Measurements from ENCODE around the gene BPIFB1.
A peak's percentile ranks its signal among the peaks of the same experiment; 100 is the strongest.

BPIFB1 gene

DNA sequence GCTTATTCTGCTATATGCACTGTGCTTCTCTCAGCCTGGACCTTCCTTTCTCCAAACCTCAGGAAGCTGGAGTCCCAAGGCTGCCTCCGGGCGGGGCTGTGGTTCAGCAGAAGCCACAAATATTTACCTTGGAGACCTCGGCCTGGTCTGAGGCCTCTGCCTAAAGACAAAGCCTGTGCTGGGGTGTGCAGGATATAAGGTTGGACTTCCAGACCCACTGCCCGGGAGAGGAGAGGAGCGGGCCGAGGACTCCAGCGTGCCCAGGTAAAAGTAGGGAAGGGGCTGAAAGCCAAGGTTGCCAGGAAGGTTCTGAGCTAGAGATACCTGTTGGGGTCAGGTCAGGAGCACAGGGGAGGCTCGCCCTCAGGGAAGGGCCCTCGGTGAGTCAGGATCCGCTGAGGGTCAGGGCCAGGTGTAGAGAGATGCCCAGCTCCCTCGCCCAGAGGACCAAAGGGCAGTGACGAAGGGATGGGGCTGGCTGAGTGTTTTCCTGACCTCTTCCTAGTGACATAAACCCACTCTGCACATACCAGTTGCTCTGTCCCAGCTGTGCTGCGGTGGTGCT lies at the start of gene BPIFB1:
Gene BPIFB1 (plus strand): TSS at position 224 of the 565 bp plus-strand sequence. CDS start 2,860 bp downstream, outside the sequence.
- DNase-seq, result no peak

- no peak for DNase-seq
Observed at GRCh38 chr20:33234050-33234449, 49.0 kb upstream of the BPIFB1 start.

DNA sequence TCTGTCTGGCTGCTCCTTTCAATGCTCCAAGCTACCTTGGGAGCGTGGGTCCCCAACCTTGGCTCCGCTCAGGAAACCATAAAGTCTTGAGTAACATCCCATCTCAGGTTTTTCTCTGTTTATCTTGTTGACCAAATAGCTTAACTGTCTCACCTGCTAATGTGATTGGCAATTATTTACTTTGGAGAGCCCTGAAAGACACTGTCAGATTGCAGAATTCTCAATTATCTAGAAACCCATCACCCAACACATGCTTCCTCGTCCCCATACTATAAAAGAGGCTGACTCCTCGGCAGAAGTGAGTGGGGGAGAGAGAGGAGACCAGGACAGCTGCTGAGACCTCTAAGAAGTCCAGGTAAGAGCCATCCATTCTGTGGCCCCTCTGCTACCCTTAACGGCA lies 47.3 kb upstream of the BPIFB1 start, which contains the start of gene BPIFA1:
Gene BPIFA1 (plus strand): TSS at position 301 of the 400 bp plus-strand sequence. CDS start 1,716 bp downstream, outside the sequence.
- no peak for DNase-seq

GRCh38 chr20:33236351-33236750 lies 46.7 kb upstream of the BPIFB1 start:
- DNase-seq, result no peak

DNA sequence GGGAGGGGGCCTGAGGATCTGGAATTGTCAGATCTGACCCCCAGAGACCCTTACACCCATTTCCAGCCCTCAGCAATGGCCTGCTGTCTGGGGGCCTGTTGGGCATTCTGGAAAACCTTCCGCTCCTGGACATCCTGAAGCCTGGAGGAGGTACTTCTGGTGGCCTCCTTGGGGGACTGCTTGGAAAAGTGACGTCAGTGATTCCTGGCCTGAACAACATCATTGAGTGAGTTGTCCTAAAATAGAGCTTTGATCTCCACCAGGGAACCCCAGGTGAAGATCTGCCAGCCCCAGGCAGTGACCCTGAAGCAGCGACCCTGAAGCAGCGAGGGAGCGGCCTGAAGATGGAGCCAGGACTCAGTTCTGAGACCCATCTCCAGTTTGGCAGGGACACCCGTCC lies 45.0 kb upstream of the BPIFB1 start:
- no peak for DNase-seq

DNA sequence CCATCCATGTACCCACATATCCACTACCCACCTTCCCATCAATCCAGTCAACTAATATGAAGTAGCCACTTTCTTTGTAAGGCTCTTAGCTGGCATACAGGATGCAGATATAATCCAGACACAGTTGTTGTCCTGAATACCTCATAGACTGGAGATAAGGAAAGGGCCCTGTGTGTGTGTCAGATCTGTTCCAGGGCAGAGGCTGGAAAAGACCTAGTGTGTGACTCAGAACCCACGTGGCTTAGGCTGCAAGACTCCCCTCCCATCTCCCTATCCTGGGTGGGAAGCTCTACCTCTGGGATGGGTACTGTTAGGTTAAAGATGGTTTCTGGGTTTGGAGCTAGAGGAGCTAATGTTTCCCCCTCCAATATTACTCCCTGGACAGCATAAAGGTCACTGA lies 43.6 kb upstream of the BPIFB1 start:
- no peak for DNase-seq

GRCh38 chr20:33239979-33240736 lies 42.9 kb upstream of the BPIFB1 start:
- DNase-seq, result no peak

GRCh38 chr20:33240923-33241322 lies 42.1 kb upstream of the BPIFB1 start:
- DNase-seq, result no peak

DNA sequence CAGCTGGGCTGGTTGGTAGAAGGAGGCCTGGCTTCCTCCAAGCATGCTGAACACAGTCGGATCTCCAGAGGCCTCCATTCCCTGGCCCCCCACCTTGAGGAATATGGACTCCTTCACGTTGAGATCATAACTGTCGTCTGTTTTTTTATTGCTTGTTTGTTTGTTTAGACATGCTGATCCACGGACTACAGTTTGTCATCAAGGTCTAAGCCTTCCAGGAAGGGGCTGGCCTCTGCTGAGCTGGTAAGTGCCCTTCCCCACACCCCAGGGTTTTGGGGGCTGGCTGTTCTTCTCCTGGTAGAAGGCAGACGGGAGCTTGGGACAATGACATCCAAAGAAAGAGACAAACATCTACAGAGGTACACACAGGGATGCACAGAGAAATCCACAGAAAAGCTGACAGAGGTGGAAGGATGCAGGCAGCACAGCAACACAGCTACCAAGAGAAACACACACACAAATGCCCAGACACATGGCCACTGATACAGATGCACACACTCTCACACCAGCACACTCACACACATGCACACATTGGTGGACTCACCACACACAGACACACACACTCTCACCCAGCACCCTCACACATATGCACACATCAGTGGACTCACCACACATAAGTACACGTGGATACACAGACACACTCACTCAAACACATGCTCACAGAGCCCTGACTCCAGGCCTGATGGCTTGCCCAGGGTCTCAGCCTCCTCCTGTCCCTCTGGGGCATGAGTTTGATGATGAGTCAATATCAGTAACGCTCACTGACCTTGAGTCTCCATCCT lies 40.5 kb upstream of the BPIFB1 start:
- DNase-seq, result no peak

DNA sequence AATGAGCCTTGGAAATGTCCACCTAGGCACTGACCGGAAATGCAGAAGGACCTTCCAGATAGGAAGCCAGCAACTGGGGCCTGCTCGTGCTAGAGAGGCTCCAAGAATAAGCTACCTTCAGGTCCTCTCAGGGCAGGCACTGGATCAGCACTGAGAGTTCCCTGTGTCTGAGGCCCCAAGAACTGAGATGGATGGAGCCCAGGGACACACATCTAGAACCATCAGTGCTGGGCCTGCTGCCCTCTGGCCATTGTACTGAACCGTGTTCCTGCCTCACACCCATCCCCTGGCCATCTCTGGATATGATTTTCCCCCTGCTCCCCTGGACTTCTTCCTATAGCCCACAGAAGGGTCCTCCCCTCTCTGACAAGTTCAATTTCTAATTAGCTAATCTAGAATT lies 36.9 kb upstream of the BPIFB1 start:
- DNase-seq, result no peak

- DNase-seq, result no peak
Observed at GRCh38 chr20:33249456-33249855, 33.6 kb upstream of the BPIFB1 start.

GRCh38 chr20:33250666-33251065 lies 32.3 kb upstream of the BPIFB1 start:
- no peak for DNase-seq

GRCh38 chr20:33251496-33251895 lies 31.5 kb upstream of the BPIFB1 start:
- DNase-seq, result no peak

GRCh38 chr20:33252460-33252859 lies 30.6 kb upstream of the BPIFB1 start:
- no peak for DNase-seq

- DNase-seq, result no peak
Observed at GRCh38 chr20:33255005-33255404, 28.0 kb upstream of the BPIFB1 start.

DNA sequence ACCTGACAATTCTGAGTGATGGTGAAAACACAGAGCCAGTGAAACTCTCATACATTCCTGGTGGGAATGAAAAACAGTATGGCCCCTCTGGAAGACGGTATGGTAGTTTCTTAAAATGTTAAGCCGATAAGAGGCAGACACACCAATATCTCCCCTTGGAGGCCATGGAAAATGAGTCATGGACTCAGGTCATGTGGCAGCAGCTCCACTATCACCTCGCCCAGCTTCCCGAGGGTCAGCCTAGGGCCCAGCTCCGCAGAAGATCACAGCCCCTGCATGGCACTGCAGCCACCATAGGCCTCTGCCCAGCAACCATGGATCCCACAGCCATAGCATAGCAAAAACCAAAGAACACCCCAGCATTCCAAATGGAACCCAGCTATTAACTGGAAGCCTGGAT lies 25.8 kb upstream of the BPIFB1 start:
- DNase-seq, result no peak

DNA sequence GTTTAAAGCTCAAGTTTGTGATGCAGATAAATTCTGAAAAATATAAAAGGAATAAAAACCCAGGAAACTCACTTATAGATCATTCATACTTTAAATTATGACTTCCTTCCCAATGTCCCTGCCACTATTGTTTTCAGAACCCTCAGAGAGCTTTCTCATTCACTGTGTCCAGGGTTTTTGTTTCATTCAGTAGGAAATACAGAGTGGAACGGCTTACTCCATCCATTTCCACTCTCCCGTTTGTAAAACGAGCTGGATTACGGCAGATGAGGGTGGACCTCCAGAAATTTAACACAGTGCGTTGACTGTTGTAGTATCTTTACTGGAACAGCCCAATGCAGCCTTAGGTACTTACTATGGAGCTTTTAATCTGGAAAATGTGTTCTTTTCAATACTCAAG lies 23.6 kb upstream of the BPIFB1 start:
- no peak for DNase-seq

DNA sequence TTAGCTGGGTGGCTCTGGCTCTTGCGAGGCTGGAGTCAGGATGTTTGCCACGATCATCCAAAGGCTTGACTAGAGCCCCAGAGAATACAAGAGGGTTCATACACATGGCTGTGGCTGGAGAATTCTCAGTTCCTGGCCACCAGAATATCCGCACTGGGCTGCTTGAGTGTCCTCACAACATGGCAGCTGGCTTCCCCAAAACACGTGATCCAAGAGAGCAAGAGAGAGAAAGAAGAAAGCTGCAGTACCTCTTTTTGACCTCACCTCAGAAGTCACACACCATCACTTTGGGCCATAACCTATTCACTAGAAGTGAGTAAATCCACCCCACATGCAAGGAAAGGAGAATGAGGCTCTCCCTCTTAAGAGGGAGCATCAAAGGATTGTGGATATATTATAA lies 21.5 kb upstream of the BPIFB1 start:
- no peak for DNase-seq

- peak; percentile 51 for DNase-seq
Observed at GRCh38 chr20:33262658-33263065, 20.4 kb upstream of the BPIFB1 start.

- DNase-seq, result no peak
Observed at GRCh38 chr20:33263784-33264183, 19.2 kb upstream of the BPIFB1 start.

DNA sequence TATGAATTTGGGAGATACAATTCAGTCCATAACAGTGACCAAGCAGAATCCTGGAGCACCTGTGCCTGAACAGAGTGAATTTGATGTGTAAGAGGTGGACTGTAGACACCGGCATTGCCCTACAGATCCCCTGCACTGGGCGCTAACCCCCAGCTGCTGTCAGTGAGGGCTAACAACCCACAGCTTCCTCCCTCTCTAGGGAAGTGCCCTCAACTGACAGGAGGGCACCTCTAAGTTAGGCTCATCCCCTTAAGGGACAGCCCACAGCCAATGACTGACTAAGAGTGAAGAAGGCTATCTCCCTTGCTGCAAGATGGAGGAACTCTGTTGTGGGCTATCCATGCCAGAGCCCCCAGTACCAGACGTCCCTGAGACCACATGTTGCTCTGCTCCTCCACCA lies 15.3 kb upstream of the BPIFB1 start:
- DNase-seq, result no peak

DNA sequence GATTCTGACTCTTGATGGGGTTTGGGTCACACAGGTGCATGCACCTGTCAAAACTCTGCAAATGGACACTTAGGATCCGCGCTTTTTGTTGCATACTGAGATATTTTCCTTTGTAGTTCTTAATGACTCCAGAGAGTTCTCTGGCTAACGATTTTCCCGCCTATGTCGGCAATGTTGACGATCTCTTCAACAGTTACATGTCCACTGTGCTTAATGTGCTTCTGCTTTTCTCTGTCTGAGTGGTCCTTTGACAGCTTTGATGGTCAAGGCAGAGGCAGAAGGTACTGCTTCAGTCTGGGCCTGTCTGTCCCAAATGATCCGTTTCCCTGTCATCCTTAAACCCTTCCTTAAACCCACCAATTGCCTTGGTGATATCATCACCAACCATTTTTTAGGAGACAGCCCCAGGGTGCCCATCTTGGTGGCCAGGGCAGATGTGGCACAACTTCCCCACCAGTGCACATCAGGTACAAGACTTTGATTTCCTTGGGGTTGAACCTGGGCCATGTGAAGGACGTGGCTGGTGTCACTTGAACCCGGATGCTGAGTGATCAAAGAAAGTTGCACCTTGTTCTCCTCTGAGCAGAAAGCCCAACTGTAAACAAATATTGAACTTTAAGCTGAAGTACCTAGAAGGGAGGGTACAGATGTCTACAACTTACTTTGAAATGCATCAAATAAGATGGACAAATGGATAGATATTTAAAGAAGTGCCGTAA lies 10.7 kb upstream of the BPIFB1 start:
- no peak for DNase-seq

Data from EL (cell line).